ENCODE results near the gene EPHB6. TPM values are rescaled to one million over a fixed set of nuclear protein-coding genes. Genes with fewer than 3 reads are reported as not detected.
A peak's percentile ranks its signal among the peaks of the same experiment; 100 is the strongest.

Gene EPHB6
- total RNA-seq, 3 donors from 2014 or later, result 5.2 to 29.8 (median 29.6) TPM

DNA sequence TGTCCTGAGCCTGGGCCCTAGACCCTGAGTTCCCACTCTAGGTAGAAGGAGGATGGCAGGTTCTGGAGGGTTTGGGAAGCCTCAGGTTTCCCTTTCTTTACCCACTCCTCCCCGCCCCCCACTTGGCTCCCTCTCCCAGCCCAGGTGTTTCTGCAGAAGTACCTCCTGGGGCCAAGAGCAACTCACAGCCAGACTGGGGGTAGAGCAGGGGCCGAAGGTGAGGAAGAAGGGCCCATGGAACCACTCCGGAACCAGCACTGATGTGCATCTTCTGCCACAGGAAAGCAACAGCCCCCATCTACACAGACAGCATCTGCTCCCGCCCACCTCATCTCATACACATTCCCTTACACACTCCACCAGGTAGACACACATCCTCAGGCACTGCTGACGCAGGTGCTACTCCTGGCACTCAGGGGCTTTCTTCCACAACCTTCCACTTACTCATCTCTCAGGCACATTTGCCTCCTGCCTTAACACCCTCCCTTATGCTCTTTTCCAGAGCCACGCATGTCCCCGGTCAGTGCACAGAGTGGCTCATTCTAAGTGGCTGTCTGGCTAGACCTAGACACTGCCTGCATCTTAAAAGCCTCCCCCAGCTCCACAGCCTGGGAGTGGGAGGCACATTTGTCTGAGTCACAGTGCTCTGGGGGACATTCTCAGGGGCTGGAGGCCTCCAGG lies 1.8 kb downstream of the EPHB6 start:
- Histone ChIP-seq H3K9me3 (no peaks in the 10 kb centered on the region), H3K4me3 (no peak overlapping the region), H3K36me3 (no peaks in the 10 kb centered on the region), H3K27ac (no peak overlapping the region), H3K27me3 (no peaks in the 10 kb centered on the region), H3K4me1 (peaks cover 0 to 3% of the 10 kb centered on the region in 2 donors)
- TF ChIP-seq, protein P1, sequence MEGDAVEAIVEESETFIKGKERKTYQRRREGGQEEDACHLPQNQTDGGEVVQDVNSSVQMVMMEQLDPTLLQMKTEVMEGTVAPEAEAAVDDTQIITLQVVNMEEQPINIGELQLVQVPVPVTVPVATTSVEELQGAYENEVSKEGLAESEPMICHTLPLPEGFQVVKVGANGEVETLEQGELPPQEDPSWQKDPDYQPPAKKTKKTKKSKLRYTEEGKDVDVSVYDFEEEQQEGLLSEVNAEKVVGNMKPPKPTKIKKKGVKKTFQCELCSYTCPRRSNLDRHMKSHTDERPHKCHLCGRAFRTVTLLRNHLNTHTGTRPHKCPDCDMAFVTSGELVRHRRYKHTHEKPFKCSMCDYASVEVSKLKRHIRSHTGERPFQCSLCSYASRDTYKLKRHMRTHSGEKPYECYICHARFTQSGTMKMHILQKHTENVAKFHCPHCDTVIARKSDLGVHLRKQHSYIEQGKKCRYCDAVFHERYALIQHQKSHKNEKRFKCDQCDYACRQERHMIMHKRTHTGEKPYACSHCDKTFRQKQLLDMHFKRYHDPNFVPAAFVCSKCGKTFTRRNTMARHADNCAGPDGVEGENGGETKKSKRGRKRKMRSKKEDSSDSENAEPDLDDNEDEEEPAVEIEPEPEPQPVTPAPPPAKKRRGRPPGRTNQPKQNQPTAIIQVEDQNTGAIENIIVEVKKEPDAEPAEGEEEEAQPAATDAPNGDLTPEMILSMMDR (IDR thresholded peaks at IDR 0.05), result no peak
- no peak for TF ChIP-seq POLR2AphosphoS5 (IDR thresholded peaks at IDR 0.05)
- no peak for TF ChIP-seq POLR2A (IDR thresholded peaks at IDR 0.05)
- intact Hi-C loops (cut with DNase I; ENCODE audit: low total_unique reads), result no loop called here
- DNase-seq (ENCODE audit: low spot score in 2 of 2), result no peak

DNA sequence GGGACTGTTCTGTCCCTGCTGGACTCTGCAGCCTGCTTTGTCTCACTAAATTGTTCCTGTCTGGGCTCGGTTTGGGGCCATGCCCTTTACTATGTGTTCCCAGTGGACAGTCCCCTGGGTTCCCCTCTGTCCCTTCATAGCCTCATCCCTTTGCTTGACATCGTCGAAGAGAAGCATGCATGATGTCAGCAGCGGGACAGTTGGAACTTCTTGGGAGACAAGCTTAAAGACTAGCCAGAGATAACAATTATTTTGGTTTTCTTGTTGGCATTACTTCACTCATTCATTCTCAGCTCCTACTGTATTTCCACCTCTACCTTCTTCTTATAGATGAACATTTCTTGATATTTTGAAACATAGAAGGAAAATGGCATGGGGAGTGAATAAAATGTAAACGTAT lies 2.7 kb downstream of the EPHB6 start:
- no peaks in the 10 kb centered on the region for H3K27me3 ChIP-seq
- H3K27ac ChIP-seq, result no peak overlapping the region
- DNase-seq (ENCODE audit: low spot score in 2 of 2), result no peak
- H3K36me3 ChIP-seq, result no peaks in the 10 kb centered on the region
- H3K9me3 ChIP-seq, result no peaks in the 10 kb centered on the region
- no peak overlapping the region for H3K4me3 ChIP-seq
- intact Hi-C loops (cut with DNase I; ENCODE audit: low total_unique reads), result no loop called here
- TF ChIP-seq POLR2A (IDR thresholded peaks at IDR 0.05) (no peak), POLR2AphosphoS5 (IDR thresholded peaks at IDR 0.05) (no peak)
- TF ChIP-seq, protein P1 (IDR thresholded peaks at IDR 0.05), result no peak
- peaks cover 0 to 3% of the 10 kb centered on the region in 2 donors for H3K4me1 ChIP-seq

DNA sequence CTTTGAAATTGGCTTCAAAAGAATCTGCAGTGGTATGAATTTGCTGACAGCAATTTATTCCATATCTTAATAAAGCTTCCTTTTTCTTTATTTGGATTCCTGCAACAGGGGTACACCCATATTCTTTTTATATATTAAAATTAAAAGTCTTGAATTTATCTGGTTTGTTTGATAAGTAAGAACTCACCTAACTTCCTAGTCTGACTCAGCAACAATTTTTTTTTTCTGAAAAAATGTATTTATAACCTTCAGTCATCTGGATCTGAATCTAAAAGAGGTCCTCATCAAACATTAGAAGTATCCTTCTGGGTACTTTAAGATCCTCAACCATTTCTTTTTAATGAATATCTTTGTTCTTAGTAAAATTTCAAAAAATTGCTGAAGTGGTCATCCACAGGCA lies 4.5 kb downstream of the EPHB6 start:
- intact Hi-C loops (cut with DNase I; ENCODE audit: low total_unique reads), result no loop called here
- no peak for DNase-seq (ENCODE audit: low spot score in 2 of 2)
- Histone ChIP-seq H3K4me3 (no peak overlapping the region), H3K27ac (no peak overlapping the region), H3K4me1 (no peaks in the 10 kb centered on the region), H3K36me3 (no peaks in the 10 kb centered on the region), H3K27me3 (no peaks in the 10 kb centered on the region), H3K9me3 (no peaks in the 10 kb centered on the region)
- TF ChIP-seq POLR2AphosphoS5 (IDR thresholded peaks at IDR 0.05) (no peak), POLR2A (IDR thresholded peaks at IDR 0.05) (no peak)
- TF ChIP-seq, protein P1 (IDR thresholded peaks at IDR 0.05), result no peak

DNA sequence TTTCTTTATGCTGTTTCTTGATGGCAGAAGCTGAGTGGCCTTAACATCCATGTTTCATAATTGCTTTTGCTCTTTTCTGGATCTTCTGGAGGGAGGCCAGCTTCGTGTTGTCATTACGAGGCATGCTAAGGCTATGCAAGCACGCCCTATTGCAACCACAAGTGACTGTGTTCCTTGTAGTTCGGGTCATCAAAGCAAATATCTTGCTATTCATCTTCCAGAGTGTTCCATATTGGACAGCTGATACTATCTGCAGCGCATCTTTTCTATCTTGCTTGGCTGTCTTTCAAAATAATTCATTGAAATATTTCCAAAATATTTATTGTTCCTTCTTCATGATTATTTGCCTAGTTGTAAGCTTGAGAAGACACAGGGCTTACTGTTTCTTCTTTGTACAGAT lies 5.0 kb downstream of the EPHB6 start:
- no peak overlapping the region for H3K27ac ChIP-seq
- no peaks in the 10 kb centered on the region for H3K4me1 ChIP-seq
- H3K27me3 ChIP-seq, result no peaks in the 10 kb centered on the region
- no peak overlapping the region for H3K4me3 ChIP-seq
- no peaks in the 10 kb centered on the region for H3K36me3 ChIP-seq
- no peaks in the 10 kb centered on the region for H3K9me3 ChIP-seq
- DNase-seq (ENCODE audit: low spot score in 2 of 2), result peak; percentile 52 to 75
- TF ChIP-seq POLR2A (IDR thresholded peaks at IDR 0.05), result no peak
- TF ChIP-seq, protein P1 (IDR thresholded peaks at IDR 0.05), result no peak
- peak in 1 of 3 donors; percentile 42 for TF ChIP-seq POLR2AphosphoS5 (IDR thresholded peaks at IDR 0.05)
- intact Hi-C loops (cut with DNase I; ENCODE audit: low total_unique reads), result no loop called here

DNA sequence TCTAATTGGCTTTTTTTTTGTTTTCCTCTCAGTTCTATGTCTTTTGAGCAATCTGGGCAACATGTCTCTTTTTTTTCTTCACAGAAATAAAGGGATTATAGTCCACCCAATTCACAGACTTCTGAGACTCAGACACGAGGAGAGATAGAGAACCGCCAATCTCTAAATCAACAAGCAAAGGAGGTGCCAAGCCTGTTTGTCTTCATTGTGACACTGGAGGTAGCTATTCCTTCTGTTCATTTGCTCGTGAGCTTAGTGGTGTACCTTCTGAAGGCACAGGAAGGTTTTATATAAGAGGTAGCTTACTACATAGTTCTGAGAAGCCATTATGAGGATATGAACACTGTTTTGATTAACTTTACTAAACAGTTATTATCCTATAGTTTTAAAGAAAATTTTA lies 6.1 kb downstream of the EPHB6 start:
- H3K36me3 ChIP-seq, result no peaks in the 10 kb centered on the region
- H3K4me3 ChIP-seq, result no peak overlapping the region
- H3K27me3 ChIP-seq, result no peaks in the 10 kb centered on the region
- H3K27ac ChIP-seq, result no peak overlapping the region
- no peaks in the 10 kb centered on the region for H3K9me3 ChIP-seq
- DNase-seq (ENCODE audit: low spot score in 2 of 2), result no peak
- TF ChIP-seq, protein P1 (IDR thresholded peaks at IDR 0.05), result no peak
- TF ChIP-seq POLR2AphosphoS5 (IDR thresholded peaks at IDR 0.05) (no peak), POLR2A (IDR thresholded peaks at IDR 0.05) (no peak)
- no peaks in the 10 kb centered on the region for H3K4me1 ChIP-seq
- intact Hi-C loops (cut with DNase I; ENCODE audit: low total_unique reads), result no loop called here

Data from breast epithelium (tissue), 4 donors.